Kidney glomerular epithelial cell (primary cell): ENCODE measurements around the gene EGR2.
"Not testable (repeated sequence)": the region's sequence is repeated elsewhere in the genome, so short reads cannot be mapped to it uniquely, and the experiment has no call there.

Experiments
- DNase-seq: peaks from one replicate; lab custom pipeline; 2025; lab: John Stamatoyannopoulos, UW

The EGR2 gene

DNA sequence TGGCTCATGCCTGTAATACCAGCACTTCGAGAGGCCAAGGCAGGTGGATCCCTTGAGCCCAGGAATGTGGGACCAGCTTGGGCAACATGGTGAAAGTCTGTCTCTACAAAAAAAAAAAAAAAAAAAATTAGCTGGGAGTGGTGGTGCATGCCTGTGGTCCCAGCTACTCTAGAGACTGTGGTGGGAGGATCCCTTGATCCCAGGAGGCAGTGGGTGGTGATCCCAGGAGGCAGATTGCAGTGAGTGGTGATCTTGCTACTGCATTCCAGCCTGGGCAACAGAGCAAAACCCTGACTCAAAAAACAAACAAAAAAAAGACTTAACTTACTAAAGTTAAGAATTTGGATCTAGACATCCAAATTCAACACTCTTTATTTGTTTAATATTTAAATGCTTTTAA is 21.9 kb downstream of the EGR2 start:
- peak; percentile 69 for DNase-seq

DNA sequence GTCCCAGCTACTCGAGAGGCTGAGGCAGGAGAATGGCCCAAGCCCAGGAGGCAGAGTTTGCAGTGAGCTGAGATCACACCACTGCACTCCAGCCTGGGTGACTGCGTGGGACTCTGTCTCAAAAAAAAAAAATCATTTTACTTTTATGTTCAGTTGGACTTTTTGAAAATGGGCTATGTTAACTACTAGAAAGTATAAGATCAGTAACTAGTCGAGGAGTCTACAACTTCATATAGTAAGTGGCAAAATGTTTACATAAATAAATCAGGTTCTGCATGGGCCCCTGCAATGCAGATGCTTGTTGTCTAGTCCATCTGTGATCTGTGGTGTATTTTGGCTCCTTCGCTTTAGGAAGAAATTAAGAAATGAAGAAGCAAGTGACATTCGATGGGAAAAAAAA is 23.9 kb downstream of the EGR2 start:
- no peak for DNase-seq

DNA sequence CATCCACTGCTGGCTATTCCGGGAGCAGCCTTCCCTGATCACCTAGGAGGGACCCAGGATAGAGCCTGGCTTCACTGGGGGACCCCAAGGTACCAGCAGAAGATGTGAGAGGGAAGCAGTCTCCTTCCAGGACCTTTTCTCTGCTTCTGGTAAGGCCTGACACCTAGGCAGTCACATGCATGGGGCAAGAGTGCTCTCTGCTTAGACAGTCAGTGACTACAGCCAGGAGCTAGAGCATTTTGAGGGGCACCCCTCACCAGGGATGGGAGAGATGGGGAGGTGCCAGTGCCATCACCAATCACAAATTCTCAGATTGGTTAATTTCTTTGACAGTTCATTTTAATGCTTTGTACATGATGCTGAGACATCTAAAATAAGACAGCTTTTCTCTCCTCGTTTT is 25.6 kb downstream of the EGR2 start:
- DNase-seq = no peak

DNA sequence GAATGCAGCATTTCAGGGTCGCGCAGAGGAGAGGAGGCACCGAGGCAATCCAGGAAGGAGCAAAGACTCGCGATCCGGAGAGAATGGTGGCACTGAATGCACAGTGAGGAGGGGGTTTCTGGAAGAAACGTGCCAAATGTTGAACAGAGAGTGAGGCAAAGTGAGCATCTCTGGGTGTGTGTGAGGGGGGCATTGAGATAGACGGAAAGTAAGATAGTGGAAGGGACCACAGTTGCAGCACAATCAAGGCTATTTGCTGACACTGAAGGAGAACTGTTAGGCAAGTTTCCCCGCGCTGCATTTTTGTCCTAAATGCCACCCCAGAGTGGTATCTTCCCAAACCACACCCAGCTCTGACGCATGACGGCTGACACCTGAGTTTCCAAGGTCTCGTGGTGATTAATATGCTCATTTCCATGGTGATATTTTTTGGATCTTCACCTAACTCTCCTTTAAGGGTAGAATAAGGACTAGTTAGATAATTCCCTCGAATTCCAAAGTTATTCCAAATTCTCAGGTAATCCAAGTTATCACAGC is 26.1 kb downstream of the EGR2 start:
- DNase-seq = no peak

DNA sequence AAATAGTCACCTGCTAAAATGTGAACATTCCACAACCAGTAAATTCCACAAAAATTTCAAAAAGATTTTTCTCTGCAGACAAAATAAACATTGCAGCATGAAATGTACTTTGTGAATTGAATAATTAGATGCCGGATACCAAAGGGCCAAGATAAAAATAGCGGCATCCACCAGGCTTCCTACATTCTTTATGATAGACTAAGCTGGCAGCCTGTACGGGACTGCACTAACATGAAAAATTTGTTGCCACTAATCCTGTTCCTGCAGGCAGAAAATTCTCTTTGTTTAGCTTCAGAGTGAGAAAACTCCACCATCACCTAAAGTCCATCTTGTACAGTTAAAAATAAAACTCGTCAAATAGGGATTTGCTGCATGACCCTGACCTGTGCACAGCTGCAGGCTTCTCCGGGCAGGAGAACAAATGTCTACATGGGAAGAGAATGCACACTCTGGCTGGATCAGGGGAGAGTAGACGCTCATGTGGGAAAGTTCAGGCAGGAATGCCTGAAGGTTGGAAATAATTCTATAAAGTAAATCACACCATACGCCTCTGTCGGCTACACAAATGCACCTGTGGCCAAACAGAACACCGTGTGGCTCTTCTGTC is 27.2 kb downstream of the EGR2 start:
- DNase-seq = no peak

DNA sequence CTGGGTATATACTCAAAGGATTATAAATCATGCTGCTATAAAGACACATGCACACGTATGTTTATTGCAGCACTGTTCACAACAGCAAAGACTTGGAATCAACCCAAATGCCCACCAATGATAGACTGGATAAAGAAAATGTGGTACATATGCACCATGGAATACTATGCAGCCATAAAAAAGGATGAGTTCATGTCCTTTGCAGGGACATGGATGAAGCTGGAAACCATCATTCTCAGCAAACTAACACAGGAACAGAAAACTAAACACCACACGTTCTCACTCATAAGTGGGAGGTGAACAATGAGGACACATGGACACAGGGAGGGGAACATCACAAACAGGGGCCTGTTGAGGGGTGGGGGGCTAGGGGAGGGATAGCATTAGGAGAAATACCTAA is 27.9 kb downstream of the EGR2 start:
- DNase-seq = not testable (repeated sequence)

DNA sequence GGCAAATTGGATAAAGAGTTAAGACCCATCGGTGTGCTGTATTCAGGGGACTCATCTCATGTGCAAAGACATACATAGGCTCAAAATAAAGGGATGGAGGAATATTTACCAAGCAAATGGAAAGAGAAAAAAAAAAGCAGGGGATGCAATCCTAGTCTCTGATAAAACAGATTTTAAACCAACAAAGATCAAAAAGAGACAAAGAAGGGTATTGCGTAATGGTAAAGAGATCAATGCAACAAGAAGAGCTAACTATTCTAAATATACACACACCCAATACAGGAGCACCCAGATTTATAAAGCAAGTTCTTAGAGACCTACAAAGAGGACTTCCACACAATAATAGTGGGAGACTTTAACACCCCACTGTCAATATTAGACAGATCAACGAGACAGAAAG is 31.6 kb downstream of the EGR2 start:
- DNase-seq = not testable (repeated sequence)

DNA sequence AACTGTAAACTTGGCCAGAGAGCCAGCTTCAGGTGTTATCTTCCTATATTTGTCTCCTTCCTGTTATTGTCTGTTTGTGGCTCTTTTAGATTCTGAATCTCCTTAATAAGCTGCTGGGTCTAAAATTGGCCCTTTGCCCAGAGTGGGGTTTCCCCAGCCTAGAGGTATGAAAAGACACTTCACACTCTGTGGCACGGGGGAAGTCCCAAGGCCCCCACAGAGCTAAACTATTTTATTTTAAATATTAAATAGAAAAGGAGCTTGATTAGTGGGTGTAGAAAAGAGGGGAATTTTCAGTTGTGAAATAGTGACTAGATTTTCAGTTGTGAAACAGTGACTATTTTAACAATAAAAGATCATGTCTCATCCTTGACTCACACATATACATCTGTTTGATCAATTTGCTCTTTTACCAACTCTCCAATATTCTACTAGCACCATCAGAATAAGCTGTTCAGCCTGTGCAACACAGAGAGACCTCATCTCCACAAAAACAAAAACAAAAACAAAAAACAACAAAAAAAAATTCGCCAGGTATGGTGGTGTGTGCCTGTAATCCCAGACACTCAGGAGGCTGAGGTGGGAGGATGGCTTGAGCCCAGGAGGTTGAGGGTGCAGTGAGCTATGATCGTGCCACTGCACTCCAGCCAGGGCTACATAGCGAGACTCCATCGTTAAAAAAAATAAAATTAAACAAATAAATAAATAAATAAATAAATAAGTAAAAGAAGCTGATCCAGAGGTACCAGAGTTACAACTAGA is 36.5 kb downstream of the EGR2 start:
- DNase-seq = peak; percentile 41

DNA sequence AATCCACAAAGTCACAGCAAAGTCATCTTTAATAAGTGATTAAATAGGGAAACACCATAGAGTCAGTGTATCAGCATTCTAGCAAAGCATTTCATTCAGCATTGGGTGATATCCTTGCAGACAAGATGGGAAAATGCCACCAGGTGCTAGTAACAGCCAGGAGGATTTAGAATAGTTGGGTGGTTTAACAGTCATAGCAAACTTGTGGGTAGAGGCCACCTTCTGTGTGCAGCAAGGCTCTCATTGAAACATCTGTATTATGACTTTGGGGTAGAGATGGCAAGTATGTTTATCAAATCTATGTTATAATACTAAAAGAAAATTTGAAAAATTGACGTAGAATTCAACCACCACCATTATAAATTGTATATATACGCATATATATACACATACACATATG is 38.0 kb downstream of the EGR2 start:
- no peak for DNase-seq

DNA sequence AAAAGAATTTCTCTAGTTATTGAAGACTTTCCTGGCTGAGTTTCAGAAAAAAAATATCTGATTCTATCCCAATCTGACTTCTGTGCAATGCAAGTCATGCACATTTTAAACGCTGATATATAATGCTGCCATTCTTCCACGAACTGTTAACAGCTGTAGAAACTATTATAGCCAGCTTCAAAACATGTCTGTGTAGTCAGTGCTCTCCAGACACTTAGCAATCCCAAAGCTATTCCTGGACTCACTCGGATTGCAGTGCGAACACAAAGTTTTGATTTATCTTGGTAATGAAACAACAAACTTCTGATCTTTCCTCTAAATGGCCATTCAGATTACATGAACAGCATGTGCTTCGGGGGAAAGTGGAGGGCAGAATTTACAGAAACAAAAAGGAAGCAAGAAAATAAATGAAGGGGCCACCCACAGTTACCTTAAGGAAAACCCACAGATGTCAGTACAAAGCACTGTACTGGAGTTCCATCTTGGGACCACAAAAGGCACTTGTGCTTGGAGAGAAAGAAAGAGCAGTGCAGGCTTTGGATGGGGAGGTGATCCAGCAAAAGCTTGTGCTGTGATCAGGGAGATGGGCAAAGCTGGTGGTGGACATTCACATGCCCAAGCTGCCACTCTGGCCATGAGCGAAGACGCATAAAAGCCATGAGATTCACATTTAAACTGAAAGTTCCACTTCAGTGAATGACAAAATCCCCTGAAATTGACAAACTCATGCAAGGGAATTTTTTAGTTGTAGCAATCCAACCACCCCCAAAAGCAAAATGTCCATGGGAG is 43.8 kb downstream of the EGR2 start:
- DNase-seq = no peak

DNA sequence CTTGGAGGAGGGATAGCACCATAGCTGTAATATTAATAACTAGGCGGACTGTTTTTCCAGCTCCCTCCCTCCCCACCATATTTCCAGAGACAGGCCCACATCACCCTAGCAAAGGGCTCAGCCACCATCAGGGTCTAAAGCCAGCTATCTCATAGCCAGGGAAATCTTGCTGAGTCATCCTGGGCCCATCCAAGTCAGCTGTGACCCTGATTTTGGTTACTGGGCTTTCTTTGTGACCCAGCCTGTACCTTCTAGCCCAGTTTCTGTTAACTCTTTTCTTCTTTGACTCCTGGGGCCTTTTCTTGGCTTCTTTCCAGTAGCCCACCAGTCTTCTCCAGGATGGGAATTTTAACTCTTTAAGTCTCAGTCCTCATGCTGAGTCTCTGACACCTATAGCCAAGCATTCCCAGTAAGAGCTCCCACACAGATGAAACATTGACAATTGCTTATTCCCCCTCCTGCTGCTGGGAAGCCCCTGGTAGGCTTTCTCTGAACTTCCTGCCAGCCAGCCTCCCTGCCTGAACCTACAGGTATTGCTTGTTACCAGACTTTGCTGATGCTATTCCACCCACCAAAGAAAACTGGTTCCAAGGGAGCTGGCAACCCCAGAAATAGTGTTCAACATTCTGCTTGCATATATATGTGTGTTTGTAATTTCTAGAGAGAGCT is 46.5 kb downstream of the EGR2 start:
- DNase-seq = no peak

DNA sequence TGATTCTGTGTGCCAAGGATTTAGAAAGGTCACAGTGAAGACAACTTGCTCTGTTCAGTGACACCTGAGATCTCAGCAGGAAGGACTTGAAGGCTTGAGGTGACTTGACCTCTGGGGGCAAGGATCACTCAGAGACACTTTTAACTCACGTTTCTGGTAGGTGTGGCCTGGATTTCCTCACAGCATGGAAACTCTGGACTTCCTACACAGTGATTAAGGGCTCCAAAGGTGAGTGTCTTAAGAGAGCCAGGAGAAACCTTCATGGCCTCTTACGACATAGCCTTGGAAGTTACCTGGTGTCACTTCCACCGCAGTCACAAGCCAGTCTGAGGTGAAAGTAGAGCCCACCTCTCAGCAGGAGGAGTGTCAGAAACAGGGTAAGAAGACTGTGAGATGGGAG is 49.8 kb downstream of the EGR2 start:
- DNase-seq = no peak

DNA sequence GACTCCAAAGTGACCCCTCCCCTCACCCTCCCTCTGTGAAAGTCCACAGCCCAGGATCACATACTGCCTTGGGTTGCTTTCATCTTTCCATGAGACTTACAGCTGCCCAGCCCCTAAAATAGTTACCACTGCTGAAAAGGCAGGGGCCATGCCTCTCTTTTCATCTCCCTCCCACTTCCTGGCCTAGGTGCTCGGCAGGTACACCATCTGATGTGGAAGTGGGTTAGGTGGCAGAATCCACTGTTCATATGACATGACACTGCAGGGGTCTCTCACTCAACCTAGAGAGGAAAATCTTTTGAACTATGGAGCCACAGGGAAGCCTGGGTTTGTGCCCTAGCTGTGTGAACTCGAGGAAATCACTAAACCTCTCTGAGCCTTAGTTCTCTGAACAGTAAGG is 50.4 kb downstream of the EGR2 start:
- no peak for DNase-seq

DNA sequence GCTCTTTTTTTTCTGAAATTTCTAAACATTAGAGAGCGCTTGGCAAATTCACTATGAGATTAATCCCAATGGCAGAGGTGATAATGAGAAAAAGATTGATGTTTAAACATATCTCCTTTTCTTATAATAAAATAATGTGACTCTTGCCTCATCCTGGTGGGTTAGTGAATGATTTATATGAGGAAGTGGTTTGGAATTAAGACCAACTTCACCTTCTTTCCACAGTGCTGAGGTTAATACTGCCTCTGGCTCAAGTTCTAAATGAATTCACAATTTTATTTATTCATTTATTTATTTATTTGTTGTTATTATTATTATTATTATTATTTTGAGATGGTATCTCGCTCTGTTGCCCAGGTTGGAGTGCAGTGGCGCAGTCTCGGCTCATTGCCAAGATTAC is 52.2 kb downstream of the EGR2 start:
- DNase-seq = no peak

DNA sequence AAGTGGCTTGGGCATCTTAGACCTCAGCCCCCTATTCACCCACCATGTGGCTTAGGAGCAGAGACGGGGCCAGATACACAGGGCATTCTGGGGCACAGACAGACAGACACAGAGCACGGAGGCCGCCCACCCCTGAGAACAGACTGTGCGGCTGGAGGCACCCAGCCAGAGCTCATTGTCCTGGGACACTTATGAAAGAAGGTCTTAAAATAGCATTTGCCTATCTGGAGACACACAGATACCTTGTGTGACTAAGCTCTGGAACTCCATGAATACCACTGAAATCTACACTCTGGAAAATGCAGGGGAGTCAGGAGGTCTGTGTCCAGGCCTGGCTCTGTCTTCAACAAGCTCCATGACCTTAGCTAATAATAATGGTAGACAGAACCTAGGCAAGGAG is 53.0 kb downstream of the EGR2 start:
- DNase-seq = no peak
